Psoas muscle (tissue), 8 donors: ENCODE results near the gene EBI3. TPM values are rescaled to one million over a fixed set of nuclear protein-coding genes. Genes with fewer than 3 reads are reported as not detected.

ENCODE experiments used
- ATAC-seq, 4 donors: fragments of 200-7000 bp; cut with Tn5 transposase; one replicate each; pipeline ENCODE4 v1.9.1; 2020; ENCODE audit warnings: moderate library complexity in 3 of 4, mild to moderate bottlenecking in 2 of 4
- DNase-seq, 2 donors: peaks; one replicate each; pipeline ENCODE4 v3.0.0-alpha.2; 2020
- H3K27ac ChIP-seq: fragments of 200-600 bp; one replicate; pipeline ENCODE4 v1.8.0; 2022
- H3K27me3 ChIP-seq, 3 donors: fragments of 200-600 bp in 1 of 3; one replicate each; pipeline versions ENCODE4 v1.6.1 to v1.8.0; 2013 to 2022; ENCODE audit warnings: low read length in 2 of 3, mild to moderate bottlenecking in 2 of 3, moderate library complexity in 1 of 3; ENCODE audit not compliant: insufficient read depth in 3 of 3
- H3K36me3 ChIP-seq, 2 donors: fragments of 200-600 bp in 1 of 2; one replicate each; pipeline versions ENCODE4 v1.6.1 to v1.8.0; 2013 to 2022; ENCODE audit warnings: low read depth in 1 of 2, mild to moderate bottlenecking in 1 of 2, moderate library complexity in 1 of 2; ENCODE audit not compliant: insufficient read depth in 1 of 2
- H3K4me1 ChIP-seq: fragments of 200-600 bp; one replicate; pipeline ENCODE4 v1.8.0; 2022
- H3K4me3 ChIP-seq: fragments of 200-600 bp; one replicate; pipeline ENCODE4 v1.8.0; 2022; ENCODE audit warnings: mild to moderate bottlenecking
- H3K9me3 ChIP-seq: fragments of 200-600 bp; one replicate; pipeline ENCODE4 v1.8.0; 2022
- WGBS, 3 donors: extraction: QIAGEN DNeasy Blood & Tissue Kit; methylation state at CpG; one replicate each; pipeline versions ENCODE4 v1.1.6 to v1.1.7; 2013; 5-methylcytosine and 5-hydroxymethylcytosine counted together
- intact Hi-C, 2 donors: fragments of 100-400 bp; cut with DNase I; formaldehyde crosslinking; loops; one replicate each; pipeline versions ENCODE4 v1.11.0 to v1.14.2; 2022
- long read RNA-seq, 2 donors: library from polyadenylated mRNA; unstranded; transcript quantifications; one replicate each; pipeline ENCODE4 v2.0.0, GENCODE V29; 2021
- polyA plus RNA-seq, 3 donors: library from polyadenylated mRNA; stranded (reverse); fragments of 200-250 nt; gene quantifications; one replicate each; pipeline ENCODE4 v1.2.3, GENCODE V29; 2013
- total RNA-seq, 4 donors: library from RNA; stranded (reverse); fragmentation: NEBNext Ultra II Directional in 2 of 4; extraction: Animal tissue kit (Norgen Biotek cat#: 25700) in 2 of 4; gene quantifications; one replicate each; pipeline versions ENCODE4 v1.2.1 to v1.2.4, GENCODE V29; 2021 to 2023
- TF ChIP-seq, protein P1 (sequence below): fragments of 200-600 bp; IDR thresholded peaks from one replicate; pipeline ENCODE4 v1.8.0; 2022; ENCODE audit warnings: antibody characterized with exemption
- donor health status: healthy with polysubstance abuse.
- donor health status: DM: no; HTN: no; CAD: no; lungs with moderate emphysema.
- donor health status: Bipolar disorder and iron deficiency.
- donor health status: healthy.
- donor health status: DM: yes; HTN: yes; CAD: no.
- donor health status: DM: no; HTN: no; CAD: no.
- donor health status: DM: no; HTN: no; CAD: no.
- donor health status: DM: yes; HTN: yes; CAD: no.

Gene EBI3
- under 1 TPM; 0.48 to 0.64 (median 0.58) TPM for total RNA-seq
- under 1 TPM; 0.19 to 0.77 (median 0.27) TPM for polyA plus RNA-seq
- long read RNA-seq, donor 1: 0 reads
- long read RNA-seq, donor 2: 0 reads

DNA sequence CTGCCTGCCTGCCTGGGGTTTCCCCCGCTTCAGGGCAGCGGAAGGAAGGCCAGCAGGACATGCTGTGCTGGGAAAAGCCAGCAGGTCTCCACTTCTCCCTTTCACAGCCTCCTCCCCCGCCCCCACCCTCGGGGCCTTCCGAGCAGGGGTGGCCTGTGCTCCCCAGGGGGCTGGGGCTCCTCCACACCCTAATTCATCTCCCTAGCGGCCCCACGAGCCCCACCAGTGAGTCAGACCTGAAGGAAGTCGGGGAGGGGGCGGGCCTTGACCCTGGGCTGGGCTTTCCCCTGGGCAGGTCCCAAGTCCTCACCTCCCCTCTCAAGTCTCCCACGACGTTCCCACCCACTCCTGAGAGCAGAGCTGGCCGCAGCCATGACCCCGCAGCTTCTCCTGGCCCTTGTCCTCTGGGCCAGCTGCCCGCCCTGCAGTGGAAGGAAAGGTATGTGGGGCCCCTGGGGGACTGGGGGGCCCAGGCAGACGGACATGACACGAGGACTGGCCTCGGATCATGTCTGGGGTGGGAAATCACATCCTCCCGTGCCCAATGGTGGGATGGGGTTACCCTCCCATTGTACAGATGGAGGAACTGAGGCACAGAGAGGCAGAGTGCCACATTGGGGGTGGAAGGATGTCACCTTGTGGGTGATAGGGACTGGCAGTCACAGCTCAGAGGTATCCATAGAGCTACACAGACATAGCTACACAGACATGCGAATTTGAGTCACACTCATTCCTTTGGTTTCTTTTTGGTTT, at the start of gene EBI3:
TSS of gene EBI3 (plus strand) at position 345 of the 753 bp plus-strand sequence. CDS start at position 373, 28 bp downstream.
- no peaks in the 10 kb centered on the region for H3K4me1 ChIP-seq
- intact Hi-C loops: loop anchor here in 1 of 2 donors (10.0 kb wide), 1 partner anchor 365 kb away; the partner anchor contains the start of gene ZFR2
- peaks cover 0 to 62% (median 15%) of the 10 kb centered on the region in 3 donors for H3K27me3 ChIP-seq
- DNase-seq (peak in 1 of 2 donors; percentile 33), ATAC-seq (peak in 1 of 4 donors; percentile 36)
- no peak within 1 kb of the TSS for H3K27ac ChIP-seq
- peak within 1 kb of the TSS; percentile 22 for H3K4me3 ChIP-seq
- TF ChIP-seq, protein P1, sequence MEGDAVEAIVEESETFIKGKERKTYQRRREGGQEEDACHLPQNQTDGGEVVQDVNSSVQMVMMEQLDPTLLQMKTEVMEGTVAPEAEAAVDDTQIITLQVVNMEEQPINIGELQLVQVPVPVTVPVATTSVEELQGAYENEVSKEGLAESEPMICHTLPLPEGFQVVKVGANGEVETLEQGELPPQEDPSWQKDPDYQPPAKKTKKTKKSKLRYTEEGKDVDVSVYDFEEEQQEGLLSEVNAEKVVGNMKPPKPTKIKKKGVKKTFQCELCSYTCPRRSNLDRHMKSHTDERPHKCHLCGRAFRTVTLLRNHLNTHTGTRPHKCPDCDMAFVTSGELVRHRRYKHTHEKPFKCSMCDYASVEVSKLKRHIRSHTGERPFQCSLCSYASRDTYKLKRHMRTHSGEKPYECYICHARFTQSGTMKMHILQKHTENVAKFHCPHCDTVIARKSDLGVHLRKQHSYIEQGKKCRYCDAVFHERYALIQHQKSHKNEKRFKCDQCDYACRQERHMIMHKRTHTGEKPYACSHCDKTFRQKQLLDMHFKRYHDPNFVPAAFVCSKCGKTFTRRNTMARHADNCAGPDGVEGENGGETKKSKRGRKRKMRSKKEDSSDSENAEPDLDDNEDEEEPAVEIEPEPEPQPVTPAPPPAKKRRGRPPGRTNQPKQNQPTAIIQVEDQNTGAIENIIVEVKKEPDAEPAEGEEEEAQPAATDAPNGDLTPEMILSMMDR: no peak
- WGBS, 3 donors: 7 to 10% (median 9%) methylated on average over 18 to 19 of the region's 19 CpGs
- H3K9me3 ChIP-seq: no peaks in the 10 kb centered on the region
- H3K36me3 ChIP-seq: no peaks in the 10 kb centered on the region

DNA sequence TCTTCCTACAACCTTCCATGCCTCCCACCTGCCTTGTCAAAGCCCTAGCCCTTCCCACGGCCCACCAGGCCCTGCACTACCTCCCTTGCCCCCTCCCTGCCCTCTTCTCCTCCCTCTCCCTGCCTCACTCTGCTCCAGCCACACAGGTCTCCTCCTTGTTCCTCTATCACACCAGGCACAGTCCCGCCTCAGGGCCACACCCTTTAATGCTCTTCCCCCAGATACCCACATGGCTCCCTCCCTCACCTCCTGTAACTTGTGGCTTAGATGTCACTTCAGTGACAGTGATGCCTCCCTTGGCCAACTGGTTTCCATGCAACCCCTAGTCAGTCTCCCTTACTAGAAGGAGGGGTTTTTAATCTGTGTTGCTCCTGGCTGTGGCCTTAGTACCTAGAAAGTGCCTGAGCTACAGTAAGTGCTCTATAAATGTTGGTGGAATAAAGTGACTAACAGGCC, 48.2 kb upstream of the EBI3 start:
- intact Hi-C loops: loop anchor here in 1 of 2 donors (5.0 kb wide), 1 partner anchor 59 kb away; the partner anchor contains the start of gene MAP2K2
- 72 to 81% (median 77%) methylated on average over 2 of the region's 2 CpGs for WGBS, 3 donors

DNA sequence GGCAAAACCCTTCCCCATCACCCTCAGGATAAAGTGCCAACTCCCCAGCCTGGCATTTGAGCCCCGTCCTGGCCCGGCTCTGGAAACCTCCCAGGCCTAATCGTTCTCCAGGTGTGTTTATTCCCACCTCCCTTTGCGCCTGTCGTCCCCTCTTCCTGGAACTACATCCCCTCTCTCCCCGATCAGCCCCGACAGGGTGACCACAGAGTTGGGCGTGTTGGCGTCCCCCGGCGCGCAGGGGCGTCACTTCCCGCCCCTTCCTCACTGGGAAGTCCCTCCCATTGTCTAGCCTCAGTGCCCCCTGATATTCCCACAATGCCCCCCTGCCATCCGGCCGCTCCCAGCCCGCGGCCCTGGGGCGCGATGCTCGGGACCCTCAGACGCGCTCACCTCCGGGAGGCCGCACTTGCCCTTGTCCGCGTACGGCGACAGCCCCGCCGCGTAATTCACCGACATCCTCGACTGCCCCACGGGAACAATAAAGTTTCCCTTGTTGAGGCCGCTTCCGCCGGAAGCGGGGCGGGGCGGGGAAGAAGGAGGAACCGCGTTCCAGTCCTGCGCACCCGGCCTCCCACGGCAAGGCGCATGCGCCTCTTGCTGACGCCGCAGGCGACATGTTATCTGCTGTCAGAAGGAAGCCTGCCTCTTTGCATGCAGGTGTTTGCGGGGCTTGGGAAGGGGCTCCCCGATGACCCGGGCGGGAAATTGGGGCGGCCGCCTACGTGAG, 47.1 kb upstream of the EBI3 start, which contains the start of the genes ANKRD24 and SIRT6:
TSS of gene ANKRD24 (plus strand) at position 606 of the 727 bp plus-strand sequence. CDS start 3,737 bp downstream, outside the sequence.
TSS of gene SIRT6 (minus strand) at position 480 of the 727 bp plus-strand sequence. CDS start at position 456, 24 bp downstream.
- TF ChIP-seq, protein P1: no peak
- Histone ChIP-seq H3K27ac (peak within 1 kb of the TSS; percentile 87), H3K27me3 (no peaks in the 10 kb centered on the region), H3K9me3 (no peaks in the 10 kb centered on the region), H3K4me1 (peaks cover 27% of the 10 kb centered on the region), H3K4me3 (peak within 1 kb of the TSS; percentile 90), H3K36me3 (peaks cover 0 to 29% of the 10 kb centered on the region in 2 donors)
- ATAC-seq (peak; percentile 90 to 97 (median 94)), DNase-seq (peak; percentile 97 to 98)
- WGBS, 3 donors: 0 to 1% (median 0%) methylated on average over 58 of the region's 58 CpGs
- intact Hi-C loops: loop anchor here in 1 of 2 donors (5.0 kb wide), 1 partner anchor 60 kb away; the partner anchor contains the start of gene MAP2K2

More for the DNA sequence above, 48.2 kb upstream of the EBI3 start:
- Histone ChIP-seq H3K9me3 (no peaks in the 10 kb centered on the region), H3K4me3 (peak overlapping the region; percentile 90), H3K27me3 (no peaks in the 10 kb centered on the region), H3K36me3 (peaks cover 0 to 38% of the 10 kb centered on the region in 2 donors), H3K27ac (no peak overlapping the region), H3K4me1 (peaks cover 27% of the 10 kb centered on the region)
- no peak for DNase-seq
- ATAC-seq: no peak
- TF ChIP-seq, protein P1: no peak

DNA sequence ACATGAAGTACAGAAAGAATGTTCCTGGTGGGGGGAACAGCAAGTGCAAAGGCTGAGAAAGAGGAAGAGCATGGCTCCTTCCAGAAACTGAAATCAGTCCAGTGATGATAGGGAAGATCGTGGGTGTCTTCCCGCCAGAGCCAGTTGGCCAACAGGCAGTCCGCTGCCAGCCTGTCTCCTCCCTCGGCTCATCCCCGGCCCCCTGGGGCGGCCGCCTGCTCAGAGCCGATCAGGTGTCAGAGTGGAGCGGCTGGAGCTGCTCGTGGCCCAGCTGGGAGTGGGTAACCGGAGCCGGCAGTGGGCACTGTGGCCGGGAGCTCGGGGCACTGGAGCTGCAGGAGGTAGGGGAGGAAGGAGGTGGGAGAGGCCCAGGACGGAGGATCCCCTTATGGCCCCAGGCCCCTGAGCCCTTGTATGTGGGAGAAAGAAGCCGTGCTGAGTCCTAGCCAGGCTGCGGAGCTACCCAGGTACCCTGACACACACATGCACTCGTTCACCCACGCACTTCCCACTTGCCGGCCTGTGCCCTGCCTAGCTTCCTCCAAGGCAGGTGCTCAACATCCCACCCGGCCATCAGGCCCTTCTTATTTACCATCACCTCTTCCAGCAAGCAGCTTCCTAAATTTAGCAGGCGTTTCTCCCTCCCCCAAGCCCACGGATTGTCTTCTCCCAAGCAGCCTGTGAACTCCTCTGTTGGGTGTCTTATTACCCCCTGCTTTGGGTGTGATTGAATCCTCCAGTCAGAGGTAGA, 45.2 kb upstream of the EBI3 start:
- Histone ChIP-seq H3K4me3 (peak overlapping the region; percentile 90), H3K4me1 (peaks cover 27% of the 10 kb centered on the region), H3K9me3 (no peaks in the 10 kb centered on the region), H3K27me3 (no peaks in the 10 kb centered on the region), H3K36me3 (peaks cover 0 to 11% of the 10 kb centered on the region in 2 donors), H3K27ac (peak overlapping the region; percentile 87)
- DNase-seq: peak; percentile 56 to 75
- intact Hi-C loops: loop anchor here in 1 of 2 donors (5.0 kb wide), 1 partner anchor 62 kb away; the partner anchor contains the start of gene MAP2K2
- TF ChIP-seq, protein P1: no peak
- WGBS, 3 donors: 14 to 22% (median 21%) methylated on average over 16 to 23 of the region's 23 CpGs
- peak; percentile 55 to 85 (median 59) for ATAC-seq
